Esophagus muscularis mucosa (tissue), 4 donors: Measurements from ENCODE around the gene AIFM3.

Experiments
- EP300 ChIP-seq: sonication (generic); formaldehyde crosslinking; IDR thresholded peaks from one replicate; pipeline ENCODE4 v1.6.1; 2017; ENCODE audit warnings: antibody characterized with exemption
- POLR2A ChIP-seq: fragments of 450-650 bp; IDR thresholded peaks from one replicate; pipeline ENCODE4 v1.6.1; 2017; ENCODE audit warnings: antibody characterized with exemption, moderate library complexity, mild to moderate bottlenecking, low read depth
- POLR2AphosphoS5 ChIP-seq, 2 donors: sonication (generic); formaldehyde crosslinking; IDR thresholded peaks; one replicate each; pipeline ENCODE4 v1.6.1; 2017; ENCODE audit warnings: antibody characterized with exemption in 2 of 2
- TF ChIP-seq, protein P1 (sequence below), 3 experiments: fragments of 200-600 bp in 2 of 3; fragments of 450-650 bp in 1 of 3; sonication (generic) in 2 of 3; IDR thresholded peaks; one replicate each; pipeline ENCODE4 v1.5.1; 2017 to 2019; ENCODE audit warnings: antibody characterized with exemption in 3 of 3, mild to moderate bottlenecking in 2 of 3, moderate library complexity in 1 of 3

DNA sequence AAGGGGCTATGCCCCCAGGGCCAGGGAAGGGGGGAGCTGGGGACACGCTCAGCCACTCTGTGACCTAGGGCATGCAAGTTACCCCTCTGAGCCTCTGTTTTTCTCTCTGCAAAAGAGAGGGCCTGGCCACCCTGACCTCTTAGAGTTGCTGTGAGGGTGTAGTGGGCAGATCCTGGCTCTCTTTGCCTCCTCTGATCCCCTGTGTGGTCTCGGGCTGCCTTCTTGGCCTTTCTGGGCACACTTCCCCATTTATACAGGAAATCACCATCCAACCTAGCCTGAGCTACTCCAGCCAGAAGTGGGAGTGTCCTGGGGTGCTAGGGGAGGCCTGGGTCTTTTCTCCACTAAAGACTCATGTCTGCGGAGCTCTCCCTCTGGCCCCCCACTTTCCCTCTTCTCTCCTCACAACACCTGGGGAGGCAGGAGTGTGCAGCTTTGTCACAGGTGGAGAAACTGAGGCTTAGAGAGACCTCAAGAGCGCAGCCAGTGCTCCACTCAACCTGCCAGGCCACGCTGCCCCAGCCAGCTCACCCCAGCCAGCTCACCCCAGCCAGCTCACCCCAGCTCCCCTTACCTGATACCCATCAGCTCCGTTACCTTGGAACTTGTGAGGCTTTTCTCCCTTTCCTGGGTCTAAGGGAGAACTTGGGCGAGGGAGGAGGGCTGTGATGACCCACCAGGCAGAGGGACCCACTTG lies 1.4 kb downstream of the AIFM3 start:
- no peak for TF ChIP-seq POLR2AphosphoS5 (IDR thresholded peaks at IDR 0.05)
- TF ChIP-seq, protein P1, sequence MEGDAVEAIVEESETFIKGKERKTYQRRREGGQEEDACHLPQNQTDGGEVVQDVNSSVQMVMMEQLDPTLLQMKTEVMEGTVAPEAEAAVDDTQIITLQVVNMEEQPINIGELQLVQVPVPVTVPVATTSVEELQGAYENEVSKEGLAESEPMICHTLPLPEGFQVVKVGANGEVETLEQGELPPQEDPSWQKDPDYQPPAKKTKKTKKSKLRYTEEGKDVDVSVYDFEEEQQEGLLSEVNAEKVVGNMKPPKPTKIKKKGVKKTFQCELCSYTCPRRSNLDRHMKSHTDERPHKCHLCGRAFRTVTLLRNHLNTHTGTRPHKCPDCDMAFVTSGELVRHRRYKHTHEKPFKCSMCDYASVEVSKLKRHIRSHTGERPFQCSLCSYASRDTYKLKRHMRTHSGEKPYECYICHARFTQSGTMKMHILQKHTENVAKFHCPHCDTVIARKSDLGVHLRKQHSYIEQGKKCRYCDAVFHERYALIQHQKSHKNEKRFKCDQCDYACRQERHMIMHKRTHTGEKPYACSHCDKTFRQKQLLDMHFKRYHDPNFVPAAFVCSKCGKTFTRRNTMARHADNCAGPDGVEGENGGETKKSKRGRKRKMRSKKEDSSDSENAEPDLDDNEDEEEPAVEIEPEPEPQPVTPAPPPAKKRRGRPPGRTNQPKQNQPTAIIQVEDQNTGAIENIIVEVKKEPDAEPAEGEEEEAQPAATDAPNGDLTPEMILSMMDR (IDR thresholded peaks at IDR 0.05), result no peak
- TF ChIP-seq POLR2A, result no peak
- TF ChIP-seq EP300, result no peak
